Astrocyte (in vitro differentiated cells and primary cell): ENCODE measurements around the gene NCAPD3. TPM values are rescaled to one million over a fixed set of nuclear protein-coding genes. Genes with fewer than 3 reads are reported as not detected.

ENCODE experiments used
- DNase-seq: peaks from one replicate; pipeline ENCODE4 v3.0.0-alpha.2; 2010; ENCODE audit warnings: low read depth
- FAIRE-seq: peaks from 2 replicates; lab custom pipeline; 2011; peaks lifted over from hg19 to GRCh38; lab: Jason Lieb, UNC
- H2AFZ ChIP-seq: 2 replicates; pipeline ENCODE4 v1.6.0; 2012; ENCODE audit warnings: low read depth, low read length, inconsistent platforms
- H3K27ac ChIP-seq: 2 replicates; pipeline ENCODE4 v1.5.1; 2011; ENCODE audit warnings: low read depth, low read length, inconsistent platforms
- H3K27me3 ChIP-seq: 2 replicates; pipeline ENCODE4 v1.6.0; 2011; ENCODE audit warnings: low read length, inconsistent platforms; ENCODE audit not compliant: insufficient read depth
- H3K36me3 ChIP-seq: 2 replicates; pipeline ENCODE4 v1.5.1; 2011; ENCODE audit warnings: low read length, inconsistent platforms; ENCODE audit not compliant: insufficient read depth
- H3K4me1 ChIP-seq: 2 replicates; pipeline ENCODE4 v1.5.1; 2011; ENCODE audit warnings: low read length, inconsistent platforms; ENCODE audit not compliant: insufficient read depth
- H3K4me2 ChIP-seq: 2 replicates; pipeline ENCODE4 v1.6.0; 2012; ENCODE audit warnings: low read length, inconsistent platforms
- H3K4me3 ChIP-seq: 2 replicates; pipeline ENCODE4 v1.5.1; 2011; ENCODE audit warnings: low read depth, mild to moderate bottlenecking, low read length, inconsistent platforms; ENCODE audit not compliant: insufficient read depth
- H3K79me2 ChIP-seq: 2 replicates; pipeline ENCODE4 v1.6.0; 2012; ENCODE audit warnings: mild to moderate bottlenecking, low read length, inconsistent platforms; ENCODE audit not compliant: insufficient read depth
- H3K9ac ChIP-seq: 2 replicates; pipeline ENCODE4 v1.6.0; 2012; ENCODE audit warnings: mild to moderate bottlenecking, low read length, inconsistent platforms
- H3K9me3 ChIP-seq: 2 replicates; pipeline ENCODE4 v1.5.1; 2012; ENCODE audit warnings: low read depth, mild to moderate bottlenecking, low read length, inconsistent platforms; ENCODE audit not compliant: insufficient read depth
- H4K20me1 ChIP-seq: 2 replicates; pipeline ENCODE4 v1.6.0; 2012; ENCODE audit warnings: low read length, inconsistent platforms; ENCODE audit not compliant: insufficient read depth
- H3K27ac Mint-ChIP-seq: one replicate; pipeline ENCODE4 v1.8.0; 2021; ENCODE audit warnings: mild to moderate bottlenecking, mixed read lengths; ENCODE audit not compliant: unreplicated experiment
- H3K27me3 Mint-ChIP-seq: one replicate; pipeline ENCODE4 v1.8.0; 2021; ENCODE audit warnings: low read depth, mixed read lengths; ENCODE audit not compliant: unreplicated experiment
- H3K36me3 Mint-ChIP-seq: one replicate; pipeline ENCODE4 v1.8.0; 2021; ENCODE audit warnings: low read depth, mixed read lengths; ENCODE audit not compliant: unreplicated experiment
- H3K4me1 Mint-ChIP-seq: one replicate; pipeline ENCODE4 v1.8.0; 2021; ENCODE audit warnings: low read depth, mixed read lengths; ENCODE audit not compliant: unreplicated experiment
- H3K4me3 Mint-ChIP-seq: one replicate; pipeline ENCODE4 v1.8.0; 2021; ENCODE audit warnings: mild to moderate bottlenecking, moderate library complexity, mixed read lengths; ENCODE audit not compliant: unreplicated experiment
- H3K9me3 Mint-ChIP-seq: one replicate; pipeline ENCODE4 v1.8.0; 2021; ENCODE audit warnings: mild to moderate bottlenecking, mixed read lengths; ENCODE audit not compliant: unreplicated experiment
- EZH2 ChIP-seq: IDR thresholded peaks from 2 replicates; pipeline ENCODE4 v1.6.1; 2012; ENCODE audit warnings: mild to moderate bottlenecking, low read length, inconsistent platforms; ENCODE audit not compliant: insufficient read depth
- total RNA-seq: library from RNA; stranded (reverse); gene quantifications from 2 replicates; pipeline ENCODE4 v1.2.1, GENCODE V29; 2021
- TF ChIP-seq, protein P1 (sequence below): IDR thresholded peaks from 2 replicates; pipeline ENCODE4 v1.5.1; 2011; ENCODE audit warnings: low read depth, mild to moderate bottlenecking, inconsistent platforms, low read length, moderate library complexity; ENCODE audit not compliant: insufficient read depth

The NCAPD3 gene
- total RNA-seq, 1 donor from 2014 or later = 18.5 TPM

GRCh38 chr11:134252346-134253187 is 28.8 kb upstream of the NCAPD3 start:
- Histone ChIP-seq H3K4me1 (peaks cover 10% of the 10 kb centered on the region), H2AFZ (peak overlapping the region; percentile 93), H3K4me3 (peak overlapping the region; percentile 95), H3K79me2 (peaks cover 25% of the 10 kb centered on the region), H3K4me2 (peak overlapping the region; percentile 98), H3K36me3 (peaks cover 13% of the 10 kb centered on the region), H3K9me3 (no peaks in the 10 kb centered on the region), H4K20me1 (peaks cover 16% of the 10 kb centered on the region), H3K9ac (peak overlapping the region; percentile 81), H3K27ac (peak overlapping the region; percentile 41), H3K27me3 (no peaks in the 10 kb centered on the region)
- DNase-seq (no peak), FAIRE-seq (no peak)
- peaks cover 4% of the 10 kb centered on the region for H3K4me1 Mint-ChIP-seq
- H3K27me3 Mint-ChIP-seq = no peaks in the 10 kb centered on the region
- peak overlapping the region; percentile 98 for H3K4me3 Mint-ChIP-seq
- H3K9me3 Mint-ChIP-seq = no peaks in the 10 kb centered on the region
- H3K36me3 Mint-ChIP-seq = peaks cover 2% of the 10 kb centered on the region
- no peak for TF ChIP-seq EZH2
- TF ChIP-seq, protein P1, sequence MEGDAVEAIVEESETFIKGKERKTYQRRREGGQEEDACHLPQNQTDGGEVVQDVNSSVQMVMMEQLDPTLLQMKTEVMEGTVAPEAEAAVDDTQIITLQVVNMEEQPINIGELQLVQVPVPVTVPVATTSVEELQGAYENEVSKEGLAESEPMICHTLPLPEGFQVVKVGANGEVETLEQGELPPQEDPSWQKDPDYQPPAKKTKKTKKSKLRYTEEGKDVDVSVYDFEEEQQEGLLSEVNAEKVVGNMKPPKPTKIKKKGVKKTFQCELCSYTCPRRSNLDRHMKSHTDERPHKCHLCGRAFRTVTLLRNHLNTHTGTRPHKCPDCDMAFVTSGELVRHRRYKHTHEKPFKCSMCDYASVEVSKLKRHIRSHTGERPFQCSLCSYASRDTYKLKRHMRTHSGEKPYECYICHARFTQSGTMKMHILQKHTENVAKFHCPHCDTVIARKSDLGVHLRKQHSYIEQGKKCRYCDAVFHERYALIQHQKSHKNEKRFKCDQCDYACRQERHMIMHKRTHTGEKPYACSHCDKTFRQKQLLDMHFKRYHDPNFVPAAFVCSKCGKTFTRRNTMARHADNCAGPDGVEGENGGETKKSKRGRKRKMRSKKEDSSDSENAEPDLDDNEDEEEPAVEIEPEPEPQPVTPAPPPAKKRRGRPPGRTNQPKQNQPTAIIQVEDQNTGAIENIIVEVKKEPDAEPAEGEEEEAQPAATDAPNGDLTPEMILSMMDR = no peak
- H3K27ac Mint-ChIP-seq = peak overlapping the region; percentile 70

DNA sequence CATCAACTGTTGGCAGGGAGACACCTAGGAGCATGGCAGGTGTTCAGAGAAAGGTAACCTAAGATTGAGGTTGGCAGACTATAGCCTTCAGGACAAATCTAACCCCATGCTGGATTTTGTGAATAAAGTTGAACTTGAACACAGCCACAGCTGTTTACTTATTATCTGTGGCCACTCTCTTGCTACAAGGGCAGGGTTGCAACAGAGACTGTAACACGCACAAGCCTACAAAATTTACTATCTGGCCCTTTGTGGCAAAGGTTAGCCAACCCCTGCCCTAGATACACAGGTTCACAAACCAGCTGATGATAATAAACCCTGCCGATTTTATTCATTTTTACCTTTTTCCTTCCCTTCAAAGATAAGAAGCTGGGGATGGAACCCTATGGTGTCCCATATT is 26.9 kb upstream of the NCAPD3 start:
- Histone ChIP-seq H4K20me1 (peaks cover 11% of the 10 kb centered on the region), H3K36me3 (peaks cover 11% of the 10 kb centered on the region), H3K4me1 (peaks cover 10% of the 10 kb centered on the region), H3K4me3 (no peak overlapping the region), H3K27me3 (no peaks in the 10 kb centered on the region), H3K79me2 (peaks cover 19% of the 10 kb centered on the region), H3K9me3 (no peaks in the 10 kb centered on the region), H2AFZ (no peak overlapping the region), H3K4me2 (no peak overlapping the region), H3K9ac (no peak overlapping the region), H3K27ac (no peak overlapping the region)
- TF ChIP-seq, protein P1 = no peak
- TF ChIP-seq EZH2 = no peak
- Mint-ChIP-seq H3K27ac (no peak overlapping the region), H3K36me3 (peaks cover 7% of the 10 kb centered on the region), H3K4me1 (peaks cover 4% of the 10 kb centered on the region), H3K27me3 (no peaks in the 10 kb centered on the region), H3K4me3 (no peak overlapping the region), H3K9me3 (no peaks in the 10 kb centered on the region)
- no peak for DNase-seq
- FAIRE-seq = no peak

DNA sequence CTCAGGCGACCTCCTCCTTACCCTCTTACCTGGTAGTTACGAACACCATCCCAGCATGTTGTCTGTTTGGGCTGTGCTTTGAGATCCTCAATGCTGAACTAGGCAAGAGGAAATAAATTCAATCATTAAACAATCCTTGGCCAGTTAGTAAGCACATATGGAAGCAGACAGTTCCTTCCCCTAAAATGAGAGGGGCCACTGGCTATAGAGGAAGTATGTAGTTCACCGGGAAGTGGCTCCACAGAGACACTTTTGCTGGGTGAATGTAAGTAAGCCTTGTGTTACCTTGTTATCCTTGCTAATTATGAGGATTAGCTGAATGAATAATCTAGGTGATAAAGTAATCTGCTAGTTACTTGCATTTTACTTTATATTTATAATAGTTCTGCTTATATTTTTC is 26.5 kb upstream of the NCAPD3 start:
- H3K4me1 Mint-ChIP-seq = peaks cover 4% of the 10 kb centered on the region
- H2AFZ ChIP-seq = no peak overlapping the region
- no peaks in the 10 kb centered on the region for H3K27me3 ChIP-seq
- H3K36me3 Mint-ChIP-seq = peaks cover 7% of the 10 kb centered on the region
- no peak overlapping the region for H3K27ac Mint-ChIP-seq
- peaks cover 16% of the 10 kb centered on the region for H3K79me2 ChIP-seq
- H3K4me3 ChIP-seq = no peak overlapping the region
- peaks cover 10% of the 10 kb centered on the region for H3K4me1 ChIP-seq
- H3K27ac ChIP-seq = no peak overlapping the region
- FAIRE-seq = no peak
- H3K4me3 Mint-ChIP-seq = no peak overlapping the region
- peaks cover 7% of the 10 kb centered on the region for H4K20me1 ChIP-seq
- DNase-seq = no peak
- H3K9me3 Mint-ChIP-seq = no peaks in the 10 kb centered on the region
- TF ChIP-seq, protein P1 = no peak
- no peak for TF ChIP-seq EZH2
- no peaks in the 10 kb centered on the region for H3K9me3 ChIP-seq
- no peak overlapping the region for H3K4me2 ChIP-seq
- H3K36me3 ChIP-seq = peaks cover 11% of the 10 kb centered on the region
- no peaks in the 10 kb centered on the region for H3K27me3 Mint-ChIP-seq
- no peak overlapping the region for H3K9ac ChIP-seq
